ENCODE results near the gene THSD4. TPM values are rescaled to one million over a fixed set of nuclear protein-coding genes. Genes with fewer than 3 reads are reported as not detected.

The THSD4 gene
- total RNA-seq, 1 experiment from 2014 or later = 29.0 TPM

DNA sequence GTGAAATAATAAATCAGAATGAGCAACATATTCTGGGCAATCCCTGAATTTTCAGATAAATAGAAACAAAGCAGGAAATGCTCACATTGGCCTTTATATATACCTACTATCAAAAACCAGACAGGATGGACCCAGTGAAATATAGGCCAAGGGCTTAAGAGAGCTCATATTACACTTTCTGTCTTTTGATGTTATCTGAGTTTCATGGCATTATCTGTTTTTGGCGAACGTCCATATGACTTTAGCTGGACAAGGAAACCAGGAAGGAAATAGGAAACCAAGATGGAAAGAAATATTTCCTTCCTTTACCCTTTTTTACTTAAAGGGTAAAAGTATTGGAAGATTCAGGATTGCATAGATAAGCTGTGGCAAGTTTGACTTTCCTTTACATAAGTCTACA is 274.8 kb downstream of the THSD4 start:
- H3K36me3 ChIP-seq (ENCODE audit: low read depth, low read length) = 0 out of 2 replicates have a peak, but pooled peaks cover 5% of the 10 kb centered on the region
- no peak overlapping the region for H3K27ac ChIP-seq (ENCODE audit: low read length)
- DNase-seq = peak; percentile 59
- no peaks in the 10 kb centered on the region for H3K27me3 ChIP-seq (ENCODE audit: low read length)
- intact Hi-C loops (cut with micrococcal nuclease) = no loop called here
- H3K4me3 ChIP-seq (ENCODE audit: low read length) = no peak overlapping the region
- peaks cover 10% of the 10 kb centered on the region; the same call in 1 of the 2 replicates for H3K4me1 ChIP-seq (ENCODE audit: insufficient read depth, low read length)
- H3K4me2 ChIP-seq (ENCODE audit: low read length) = no peak overlapping the region
- H3K9ac ChIP-seq (ENCODE audit: low read length) = no peak overlapping the region
- ChIA-PET POLR2A (ENCODE audit: unreplicated experiment) (no interaction called here), CTCF (no interaction called here)
- no peaks in the 10 kb centered on the region for H3F3A ChIP-seq (ENCODE audit: low read length, unreplicated experiment)
- H4K20me1 ChIP-seq (ENCODE audit: low read length) = no peaks in the 10 kb centered on the region
- no peaks in the 10 kb centered on the region for H3K9me2 ChIP-seq (replicated peaks; ENCODE audit: low read length)
- TF ChIP-seq, protein P1, sequence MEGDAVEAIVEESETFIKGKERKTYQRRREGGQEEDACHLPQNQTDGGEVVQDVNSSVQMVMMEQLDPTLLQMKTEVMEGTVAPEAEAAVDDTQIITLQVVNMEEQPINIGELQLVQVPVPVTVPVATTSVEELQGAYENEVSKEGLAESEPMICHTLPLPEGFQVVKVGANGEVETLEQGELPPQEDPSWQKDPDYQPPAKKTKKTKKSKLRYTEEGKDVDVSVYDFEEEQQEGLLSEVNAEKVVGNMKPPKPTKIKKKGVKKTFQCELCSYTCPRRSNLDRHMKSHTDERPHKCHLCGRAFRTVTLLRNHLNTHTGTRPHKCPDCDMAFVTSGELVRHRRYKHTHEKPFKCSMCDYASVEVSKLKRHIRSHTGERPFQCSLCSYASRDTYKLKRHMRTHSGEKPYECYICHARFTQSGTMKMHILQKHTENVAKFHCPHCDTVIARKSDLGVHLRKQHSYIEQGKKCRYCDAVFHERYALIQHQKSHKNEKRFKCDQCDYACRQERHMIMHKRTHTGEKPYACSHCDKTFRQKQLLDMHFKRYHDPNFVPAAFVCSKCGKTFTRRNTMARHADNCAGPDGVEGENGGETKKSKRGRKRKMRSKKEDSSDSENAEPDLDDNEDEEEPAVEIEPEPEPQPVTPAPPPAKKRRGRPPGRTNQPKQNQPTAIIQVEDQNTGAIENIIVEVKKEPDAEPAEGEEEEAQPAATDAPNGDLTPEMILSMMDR (conservative IDR thresholded peaks at IDR 0.05; ENCODE audit: low read depth, low read length) = no peak
- TF ChIP-seq EZH2 (IDR thresholded peaks at IDR 0.05; ENCODE audit: low read length, unreplicated experiment) (no peak), EZH2phosphoT487 (IDR thresholded peaks at IDR 0.05; ENCODE audit: borderline replicate concordance, low read length) (no peak)
- no peaks in the 10 kb centered on the region for H3K9me3 ChIP-seq (ENCODE audit: low read length)
- H2AFZ ChIP-seq (ENCODE audit: low read length) = no peak overlapping the region
- no peaks in the 10 kb centered on the region for H3K79me2 ChIP-seq (ENCODE audit: low read length)
- no TSS peak for BruUV-seq (replicated peaks)
- no peak; the same call in 1 of the 2 replicates for ATAC-seq

DNA sequence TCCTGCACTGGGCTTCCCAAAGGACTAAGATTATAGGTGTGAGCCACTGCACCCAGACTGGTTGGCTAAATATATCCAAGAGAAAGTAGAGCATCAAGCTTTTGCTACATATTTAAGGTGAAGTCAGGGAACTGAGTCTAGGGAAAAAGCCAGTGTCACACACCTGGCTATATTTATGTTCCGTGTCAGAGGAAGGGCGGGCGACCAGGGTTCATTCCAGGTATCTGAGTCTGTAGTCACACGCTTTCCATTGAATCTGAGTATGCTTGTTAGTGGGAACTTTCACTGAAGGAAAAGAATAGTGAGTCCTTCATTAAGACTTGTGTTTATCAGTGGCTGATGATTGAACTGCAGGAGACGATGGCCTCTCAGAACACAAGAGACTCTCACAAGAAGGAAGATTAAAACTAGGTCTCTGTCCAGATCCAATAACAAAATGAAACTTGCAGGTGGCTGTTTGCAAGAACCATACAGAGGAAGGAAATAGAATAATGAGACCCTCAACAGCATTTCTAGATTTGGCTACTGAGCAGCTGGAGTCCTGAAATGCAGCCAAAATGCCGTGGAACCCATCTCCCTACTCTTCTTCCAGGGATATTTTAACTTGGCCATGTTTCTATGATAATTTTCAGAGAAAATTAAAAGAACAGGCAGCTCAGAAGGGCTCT is 276.3 kb downstream of the THSD4 start:
- Histone ChIP-seq H3K9ac (ENCODE audit: low read length) (no peak overlapping the region), H3K4me1 (ENCODE audit: insufficient read depth, low read length) (peaks cover 8% of the 10 kb centered on the region; the same call in 1 of the 2 replicates), H3K36me3 (ENCODE audit: low read depth, low read length) (0 out of 2 replicates have a peak, but pooled peaks cover 5% of the 10 kb centered on the region), H3K27ac (ENCODE audit: low read length) (no peak overlapping the region), H3K4me3 (ENCODE audit: low read length) (no peak overlapping the region), H3K27me3 (ENCODE audit: low read length) (no peaks in the 10 kb centered on the region), H3K4me2 (ENCODE audit: low read length) (no peak overlapping the region), H4K20me1 (ENCODE audit: low read length) (no peaks in the 10 kb centered on the region), H3K9me2 (replicated peaks; ENCODE audit: low read length) (no peaks in the 10 kb centered on the region), H2AFZ (ENCODE audit: low read length) (no peak overlapping the region), H3K79me2 (ENCODE audit: low read length) (no peaks in the 10 kb centered on the region), H3K9me3 (ENCODE audit: low read length) (no peaks in the 10 kb centered on the region), H3F3A (ENCODE audit: low read length, unreplicated experiment) (no peaks in the 10 kb centered on the region)
- ChIA-PET POLR2A (ENCODE audit: unreplicated experiment) (no interaction called here), CTCF (no interaction called here)
- no peak for TF ChIP-seq EZH2phosphoT487 (IDR thresholded peaks at IDR 0.05; ENCODE audit: borderline replicate concordance, low read length)
- no peak for TF ChIP-seq EZH2 (IDR thresholded peaks at IDR 0.05; ENCODE audit: low read length, unreplicated experiment)
- intact Hi-C loops (cut with micrococcal nuclease) = no loop called here
- ATAC-seq = no peak
- BruUV-seq (replicated peaks) = no TSS peak
- no peak for DNase-seq

- ATAC-seq (no peak), DNase-seq (no peak)
- H3K27me3 ChIP-seq (ENCODE audit: low read length) = no peaks in the 10 kb centered on the region
- TF ChIP-seq EZH2phosphoT487 (IDR thresholded peaks at IDR 0.05; ENCODE audit: borderline replicate concordance, low read length) (no peak), EZH2 (IDR thresholded peaks at IDR 0.05; ENCODE audit: low read length, unreplicated experiment) (no peak)
- TF ChIP-seq, protein P1 (conservative IDR thresholded peaks at IDR 0.05; ENCODE audit: low read depth, low read length) = no peak
- POLR2A ChIA-PET (ENCODE audit: unreplicated experiment) = interaction anchor here (0.7 kb wide), 1 partner anchor 1989 kb away, joined by 5 read pairs; no protein-coding TSS in a partner anchor
- H3K36me3 ChIP-seq (ENCODE audit: low read depth, low read length) = 0 out of 2 replicates have a peak, but pooled peaks cover 5% of the 10 kb centered on the region
- no peaks in the 10 kb centered on the region for H3K9me2 ChIP-seq (replicated peaks; ENCODE audit: low read length)
- peaks cover 8% of the 10 kb centered on the region; the same call in 1 of the 2 replicates for H3K4me1 ChIP-seq (ENCODE audit: insufficient read depth, low read length)
- no peak overlapping the region for H2AFZ ChIP-seq (ENCODE audit: low read length)
- intact Hi-C loops (cut with micrococcal nuclease) = no loop called here
- no peak overlapping the region for H3K4me3 ChIP-seq (ENCODE audit: low read length)
- H3K9ac ChIP-seq (ENCODE audit: low read length) = no peak overlapping the region
- BruUV-seq (replicated peaks) = no TSS peak
- no peaks in the 10 kb centered on the region for H3F3A ChIP-seq (ENCODE audit: low read length, unreplicated experiment)
- no peaks in the 10 kb centered on the region for H3K9me3 ChIP-seq (ENCODE audit: low read length)
- H3K27ac ChIP-seq (ENCODE audit: low read length) = no peak overlapping the region
- no peaks in the 10 kb centered on the region for H3K79me2 ChIP-seq (ENCODE audit: low read length)
- CTCF ChIA-PET = no interaction called here
- H4K20me1 ChIP-seq (ENCODE audit: low read length) = no peaks in the 10 kb centered on the region
- no peak overlapping the region for H3K4me2 ChIP-seq (ENCODE audit: low read length)
Measured at GRCh38 chr15:71392861-71393283, 277.6 kb downstream of the THSD4 start.
